Natural killer cell treated with Interleukin-12 subunit alpha and Interleukin-12 subunit beta and Interleukin-15 and Interleukin-18, amount 100 ng/mL, for 72 hours (primary cell): ENCODE data around the gene PABPN1. TPM values are rescaled to one million over a fixed set of nuclear protein-coding genes. Genes with fewer than 3 reads are reported as not detected.
"Not testable (repeated sequence)": the region's sequence is repeated elsewhere in the genome, so short reads cannot be mapped to it uniquely, and the experiment has no call there.

ENCODE experiments used
- ATAC-seq, 2 donors: fragments of 150-1000 bp; cut with Tn5 transposase in 1 of 2; sonication (Bioruptor Pico), chemical (Tn5 transposase) in 1 of 2; 2 replicates each; pipeline ENCODE4 v1.10.0; 2021
- DNase-seq: peaks from one replicate; pipeline ENCODE4 v3.0.0; 2022; ENCODE audit warnings: low spot score
- H3K27ac Mint-ChIP-seq, 2 donors: 1 replicate in 1 of 2; 2 replicates in 1 of 2; pipeline ENCODE4 v1.8.0; 2022; ENCODE audit warnings: mixed read lengths in 2 of 2, mild to moderate bottlenecking in 1 of 2, moderate library complexity in 1 of 2
- H3K27me3 Mint-ChIP-seq, 2 donors: 1 replicate in 1 of 2; 2 replicates in 1 of 2; pipeline ENCODE4 v1.8.0; 2022; ENCODE audit warnings: mixed read lengths in 2 of 2
- H3K36me3 Mint-ChIP-seq: one replicate; pipeline ENCODE4 v1.8.0; 2022; ENCODE audit warnings: mixed read lengths
- H3K4me1 Mint-ChIP-seq, 2 donors: 1 replicate in 1 of 2; 2 replicates in 1 of 2; pipeline ENCODE4 v1.8.0; 2022; ENCODE audit warnings: low read depth in 2 of 2, mixed read lengths in 2 of 2, mild to moderate bottlenecking in 1 of 2
- H3K4me3 Mint-ChIP-seq: one replicate; pipeline ENCODE4 v1.8.0; 2022; ENCODE audit warnings: mixed read lengths
- H3K9me3 Mint-ChIP-seq: 2 replicates; pipeline ENCODE4 v1.8.0; 2022; ENCODE audit warnings: mixed read lengths
- total RNA-seq, 2 donors: library from RNA; stranded (reverse); gene quantifications; one replicate each; pipeline ENCODE4 v1.2.3, GENCODE V29; 2022

PABPN1 gene, protein sequence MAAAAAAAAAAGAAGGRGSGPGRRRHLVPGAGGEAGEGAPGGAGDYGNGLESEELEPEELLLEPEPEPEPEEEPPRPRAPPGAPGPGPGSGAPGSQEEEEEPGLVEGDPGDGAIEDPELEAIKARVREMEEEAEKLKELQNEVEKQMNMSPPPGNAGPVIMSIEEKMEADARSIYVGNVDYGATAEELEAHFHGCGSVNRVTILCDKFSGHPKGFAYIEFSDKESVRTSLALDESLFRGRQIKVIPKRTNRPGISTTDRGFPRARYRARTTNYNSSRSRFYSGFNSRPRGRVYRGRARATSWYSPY
- 100 to 1,000 TPM; 182 to 274 TPM for total RNA-seq

DNA sequence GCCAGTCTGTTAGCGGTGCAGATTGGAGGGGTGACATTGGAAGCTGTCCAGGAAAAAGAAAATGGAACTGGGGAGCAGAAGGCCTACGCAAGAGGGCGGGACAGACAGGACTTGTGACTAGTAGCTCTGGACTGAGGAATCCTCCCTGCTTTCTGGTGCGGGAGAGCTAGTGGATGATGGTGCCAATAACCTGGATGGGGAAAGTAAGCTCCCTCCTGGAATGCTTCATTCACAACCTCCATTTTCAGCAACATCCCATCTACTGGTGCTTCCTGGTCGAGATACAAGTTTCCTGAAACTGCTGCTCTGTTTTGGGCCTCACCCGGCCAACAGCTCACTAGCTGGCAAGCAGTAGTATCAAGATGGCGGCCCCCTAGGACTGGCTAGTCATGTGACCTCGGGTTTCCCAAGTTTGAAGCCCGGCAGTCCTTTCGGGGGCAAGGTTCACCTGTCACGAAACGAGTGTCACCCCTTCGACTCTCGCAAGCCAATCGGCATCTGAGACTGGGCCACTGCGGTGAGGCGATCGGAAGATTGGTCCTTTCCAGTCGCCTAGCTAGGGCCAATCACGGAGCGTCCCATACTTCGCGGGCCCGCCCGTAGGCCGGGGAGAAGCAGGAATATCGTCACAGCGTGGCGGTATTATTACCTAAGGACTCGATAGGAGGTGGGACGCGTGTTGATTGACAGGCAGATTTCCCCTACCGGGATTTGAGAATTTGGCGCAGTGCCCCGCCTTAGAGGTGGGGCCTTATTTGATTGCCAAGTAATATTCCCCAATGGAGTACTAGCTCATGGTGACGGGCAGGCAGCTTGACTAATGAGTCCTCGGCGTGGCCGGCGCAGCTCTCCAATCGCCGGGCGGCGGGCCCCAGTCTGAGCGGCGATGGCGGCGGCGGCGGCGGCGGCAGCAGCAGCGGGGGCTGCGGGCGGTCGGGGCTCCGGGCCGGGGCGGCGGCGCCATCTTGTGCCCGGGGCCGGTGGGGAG lies at the start of gene PABPN1:
PABPN1 (plus strand) TSS at position 874 of the 988 bp plus-strand sequence; CDS start at position 887, 13 bp downstream.
- Mint-ChIP-seq H3K36me3 (peaks cover 25% of the 10 kb centered on the region), H3K4me1 (peaks cover 27 to 29% of the 10 kb centered on the region in 2 donors), H3K9me3 (no peaks in the 10 kb centered on the region), H3K27me3 (no peaks in the 10 kb centered on the region), H3K4me3 (peak within 1 kb of the TSS; percentile 96), H3K27ac (peak within 1 kb of the TSS; percentile 96)
- DNase-seq = peak; percentile 99
- ATAC-seq = peak; percentile 95

DNA sequence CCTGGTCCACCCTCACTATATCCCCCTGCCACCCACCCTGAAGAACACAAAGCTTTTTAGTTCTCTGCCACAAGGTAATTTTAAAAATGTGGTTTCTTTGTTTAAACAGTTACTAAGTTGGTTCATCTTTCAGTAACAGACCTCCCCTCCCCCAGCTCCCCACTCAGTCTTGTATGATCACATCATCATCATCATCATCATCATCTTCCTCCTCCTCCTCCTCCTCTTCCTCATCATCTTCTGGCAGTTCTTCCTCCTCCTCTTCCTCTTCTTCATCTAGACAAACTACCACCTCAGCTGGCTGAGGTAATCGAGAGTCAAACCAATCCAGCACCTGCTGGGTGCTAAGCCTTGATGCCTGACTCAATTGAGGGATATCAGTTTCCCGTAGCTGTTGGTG lies 45.8 kb upstream of the PABPN1 start:
- no peaks in the 10 kb centered on the region for H3K27me3 Mint-ChIP-seq
- peaks cover 4 to 10% of the 10 kb centered on the region in 2 donors for H3K4me1 Mint-ChIP-seq
- no peaks in the 10 kb centered on the region for H3K9me3 Mint-ChIP-seq
- H3K36me3 Mint-ChIP-seq = no peaks in the 10 kb centered on the region
- no peak overlapping the region for H3K27ac Mint-ChIP-seq
- no peak for DNase-seq
- no peak for ATAC-seq
- H3K4me3 Mint-ChIP-seq = no peak overlapping the region

DNA sequence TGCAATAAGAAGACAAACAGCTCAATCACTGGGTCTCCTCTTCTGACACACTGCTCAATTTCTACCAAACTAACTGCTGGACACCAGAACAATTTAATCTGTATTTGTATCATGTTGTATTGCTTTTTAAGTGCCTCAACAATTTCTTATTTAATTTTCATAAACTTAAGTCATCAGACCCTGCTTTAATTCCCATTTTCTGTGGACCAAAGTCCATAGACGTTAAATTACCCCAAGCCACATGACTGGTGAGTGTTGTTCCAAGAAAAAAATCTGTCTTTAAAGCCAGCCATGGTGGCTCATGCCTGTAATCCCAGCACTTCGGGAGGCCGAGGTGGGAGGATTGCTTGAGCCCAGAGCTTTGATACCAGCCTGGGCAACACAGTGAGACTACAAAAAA lies 44.1 kb upstream of the PABPN1 start:
- H3K4me3 Mint-ChIP-seq = no peak overlapping the region
- no peaks in the 10 kb centered on the region for H3K27me3 Mint-ChIP-seq
- H3K27ac Mint-ChIP-seq = no peak overlapping the region
- peaks cover 4 to 10% of the 10 kb centered on the region in 2 donors for H3K4me1 Mint-ChIP-seq
- no peak for ATAC-seq
- no peak for DNase-seq
- H3K9me3 Mint-ChIP-seq = no peaks in the 10 kb centered on the region
- no peaks in the 10 kb centered on the region for H3K36me3 Mint-ChIP-seq

DNA sequence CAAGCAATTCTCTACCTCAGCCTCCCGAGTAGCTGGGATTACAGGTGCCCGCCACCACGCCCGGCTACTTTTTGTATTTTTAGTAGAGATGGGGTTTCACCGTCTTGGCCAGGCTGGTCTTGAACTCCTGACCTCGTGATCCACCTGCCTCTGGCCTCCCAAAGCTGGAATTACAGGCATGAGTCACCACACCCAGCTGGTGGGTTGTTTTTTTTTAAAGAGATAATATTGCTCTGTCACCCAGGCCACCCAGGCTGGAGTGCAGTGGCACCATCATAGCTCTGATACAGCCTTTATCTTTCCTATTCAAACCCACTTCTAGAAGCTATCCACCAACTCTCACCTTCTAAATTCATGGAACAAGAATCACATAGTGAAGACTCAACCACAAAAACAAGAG lies 43.3 kb upstream of the PABPN1 start:
- H3K4me1 Mint-ChIP-seq, DNase-seq, H3K36me3 Mint-ChIP-seq, H3K27ac Mint-ChIP-seq, H3K9me3 Mint-ChIP-seq, H3K27me3 Mint-ChIP-seq, ATAC-seq, H3K4me3 Mint-ChIP-seq: not testable (repeated sequence)

DNA sequence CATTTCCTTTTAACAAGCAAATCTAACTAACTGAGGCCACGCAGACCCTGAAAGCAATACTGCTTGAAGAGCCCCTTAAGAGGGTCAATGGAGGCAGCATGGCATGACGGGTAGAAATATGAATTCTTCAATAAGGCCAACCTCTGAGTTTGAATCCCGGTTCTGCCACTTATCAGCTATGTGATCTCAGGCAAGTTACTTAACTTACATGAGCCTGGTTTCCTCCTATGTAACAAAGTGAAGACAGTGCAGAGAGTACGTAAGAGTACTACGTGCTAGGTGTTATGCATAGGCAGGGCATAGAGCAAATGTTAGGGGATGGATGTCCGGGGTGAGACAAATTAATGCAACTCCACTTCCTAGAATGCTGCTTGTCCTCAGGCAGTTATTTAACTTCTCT lies 40.0 kb upstream of the PABPN1 start:
- Mint-ChIP-seq H3K36me3 (no peaks in the 10 kb centered on the region), H3K27ac (no peak overlapping the region), H3K4me3 (no peak overlapping the region), H3K4me1 (peaks cover 16 to 17% of the 10 kb centered on the region in 2 donors), H3K9me3 (no peaks in the 10 kb centered on the region), H3K27me3 (no peaks in the 10 kb centered on the region)
- DNase-seq = no peak
- ATAC-seq = no peak

DNA sequence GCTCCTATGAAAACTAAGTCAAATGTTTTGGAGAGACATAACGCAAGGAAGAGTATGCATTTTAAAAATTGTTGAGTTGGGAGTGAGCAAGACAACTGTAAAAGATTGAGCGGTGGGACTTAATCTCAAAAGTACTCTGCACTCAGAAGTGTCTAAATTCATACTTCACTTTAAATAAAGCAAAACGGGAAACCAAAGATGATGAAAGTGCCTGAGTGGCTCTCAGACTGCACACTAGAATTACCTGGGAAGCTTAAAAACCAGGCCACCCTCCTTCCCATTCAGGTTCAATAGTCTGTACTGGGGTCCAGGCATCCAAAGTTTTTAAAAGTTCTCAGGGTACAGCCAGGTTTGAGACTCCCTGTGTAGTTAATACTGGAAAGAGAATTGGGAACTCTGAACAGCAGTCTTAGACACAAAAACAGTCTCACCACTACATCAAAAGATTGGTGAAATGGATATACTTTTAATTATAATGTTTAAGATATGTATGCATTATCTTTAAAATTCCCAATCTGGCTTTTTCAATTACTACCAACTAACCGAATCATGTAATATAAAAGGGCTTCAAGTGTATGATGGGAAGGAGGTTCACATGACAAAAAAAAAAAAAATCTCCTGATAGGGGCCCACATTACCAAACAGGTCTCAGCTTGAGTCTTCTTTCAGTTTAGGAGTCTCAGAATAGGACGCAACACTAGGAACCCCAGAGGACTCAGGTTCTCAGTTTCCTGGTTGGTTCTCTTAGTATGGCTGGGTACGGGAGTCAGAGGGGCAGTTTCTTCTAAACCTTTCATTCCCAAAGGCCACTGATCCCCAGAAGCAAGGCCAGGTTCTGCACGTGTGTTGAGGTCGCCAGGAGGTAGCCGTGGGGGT lies 36.4 kb upstream of the PABPN1 start:
- H3K4me1 Mint-ChIP-seq = peaks cover 20 to 23% of the 10 kb centered on the region in 2 donors
- no peaks in the 10 kb centered on the region for H3K9me3 Mint-ChIP-seq
- no peaks in the 10 kb centered on the region for H3K36me3 Mint-ChIP-seq
- peak overlapping the region; percentile 99 for H3K4me3 Mint-ChIP-seq
- ATAC-seq (no peak), DNase-seq (no peak)
- H3K27me3 Mint-ChIP-seq = no peaks in the 10 kb centered on the region
- H3K27ac Mint-ChIP-seq = peak overlapping the region; percentile 85 to 95

DNA sequence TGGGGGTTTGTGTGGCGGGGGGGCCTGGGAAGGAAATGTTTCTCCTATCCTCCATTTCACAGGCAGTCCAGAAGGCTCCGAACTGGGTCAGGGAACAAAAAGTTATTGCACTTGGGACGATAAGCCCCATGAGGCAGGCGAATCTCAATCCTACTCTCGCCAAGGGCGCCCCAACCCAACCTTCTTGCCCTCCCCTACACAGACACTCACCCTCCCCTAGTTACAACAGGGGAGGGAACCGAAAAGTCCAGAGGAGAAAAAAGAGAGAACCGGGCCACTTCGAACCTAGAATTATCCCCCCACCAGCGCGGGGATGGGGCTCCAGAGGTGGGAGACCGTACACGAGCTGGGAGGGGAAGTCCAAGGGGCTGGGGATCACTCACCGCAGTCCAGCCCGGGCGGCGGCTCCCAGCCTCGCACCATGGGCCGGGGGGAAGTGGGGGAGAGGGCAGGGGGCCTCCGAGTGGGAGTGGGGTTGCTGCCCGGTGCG lies 35.7 kb upstream of the PABPN1 start:
- Mint-ChIP-seq H3K9me3 (no peaks in the 10 kb centered on the region), H3K27ac (peak overlapping the region; percentile 85 to 95)
- no peak for DNase-seq

DNA sequence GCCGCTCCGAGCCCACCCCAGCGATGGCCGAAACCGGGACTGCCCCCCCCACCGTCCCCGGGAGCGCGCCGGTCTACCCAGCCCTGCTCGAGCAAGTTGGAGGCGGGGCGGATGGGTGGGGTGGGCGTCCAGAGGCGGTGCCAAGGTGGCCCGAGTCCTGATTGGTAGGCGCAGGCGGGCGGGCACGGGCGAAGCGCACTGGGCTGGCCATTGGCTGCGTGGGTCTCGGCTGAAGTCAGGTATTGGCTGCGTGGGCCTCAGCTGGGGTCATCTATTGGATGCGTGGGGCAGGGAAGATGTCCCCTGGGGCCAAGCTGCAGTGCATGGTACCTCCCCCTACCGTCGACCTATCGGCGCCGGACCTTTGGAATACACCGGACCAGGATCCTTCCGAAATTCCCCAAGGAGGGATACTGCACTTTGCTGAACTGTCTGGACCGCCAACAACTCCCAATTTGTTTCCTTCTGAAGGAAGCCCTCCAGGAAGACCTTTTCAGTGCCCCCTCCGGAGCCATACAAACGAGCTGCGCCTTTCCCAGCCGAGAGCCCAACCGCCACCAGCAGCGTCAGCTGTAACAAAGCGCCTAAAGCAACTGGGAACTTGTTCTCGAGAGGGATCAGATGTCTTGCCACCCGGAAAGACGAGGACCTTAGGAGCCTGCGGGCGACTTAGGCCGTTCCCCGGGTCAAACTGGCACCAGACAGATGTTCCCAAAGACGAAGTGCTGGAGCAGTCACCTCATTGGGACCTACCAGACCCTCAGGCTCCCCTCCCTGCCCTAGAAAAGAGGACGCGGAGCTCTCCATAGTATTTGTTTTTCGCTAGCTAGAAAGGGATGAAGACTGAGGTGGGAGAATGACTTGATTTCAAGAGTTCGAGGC lies 35.0 kb upstream of the PABPN1 start, which contains the start of gene HOMEZ:
HOMEZ (minus strand) TSS at position 113 of the 882 bp plus-strand sequence. CDS start 180 bp downstream, outside the sequence.
- no peaks in the 10 kb centered on the region for H3K36me3 Mint-ChIP-seq
- H3K4me1 Mint-ChIP-seq = peaks cover 20 to 23% of the 10 kb centered on the region in 2 donors
- H3K27me3 Mint-ChIP-seq = no peaks in the 10 kb centered on the region
- H3K4me3 Mint-ChIP-seq = peak within 1 kb of the TSS; percentile 99
- H3K9me3 Mint-ChIP-seq = no peaks in the 10 kb centered on the region
- ATAC-seq (peak; percentile 99), DNase-seq (peak; percentile 99)
- peak within 1 kb of the TSS; percentile 85 to 95 for H3K27ac Mint-ChIP-seq

More for the DNA sequence above, 35.7 kb upstream of the PABPN1 start:
- Mint-ChIP-seq H3K4me1 (peaks cover 20 to 23% of the 10 kb centered on the region in 2 donors), H3K36me3 (no peaks in the 10 kb centered on the region), H3K27me3 (no peaks in the 10 kb centered on the region), H3K4me3 (peak overlapping the region; percentile 99)
- peak in 1 of 2 donors; percentile 5 for ATAC-seq

DNA sequence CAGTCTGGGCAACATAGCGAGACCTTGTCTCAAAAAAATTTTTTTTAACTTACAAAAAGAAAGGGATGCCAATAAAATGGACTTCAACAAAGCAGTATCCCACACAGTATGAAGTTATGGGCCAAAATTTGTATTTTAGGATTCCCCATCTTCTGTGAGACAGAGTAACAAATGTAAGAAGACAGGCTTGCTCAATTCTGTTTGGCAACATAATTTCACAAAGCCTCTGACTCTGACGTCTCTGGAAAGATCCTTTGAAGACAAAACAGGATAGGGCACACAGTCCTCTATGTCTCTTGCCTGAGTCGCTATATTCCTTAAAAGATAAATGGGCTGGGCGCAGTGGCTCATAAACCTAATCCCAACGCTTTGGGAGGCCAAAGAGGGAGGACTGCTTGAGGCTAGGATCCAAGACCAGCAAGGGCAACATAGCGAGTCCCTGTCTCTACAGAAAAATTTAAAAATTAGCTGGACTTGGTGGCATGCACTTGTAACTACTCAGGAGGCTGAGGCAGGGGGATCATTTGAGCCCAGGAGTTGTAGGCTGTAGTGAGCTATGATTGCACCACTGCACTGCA lies 34.3 kb upstream of the PABPN1 start:
- no peaks in the 10 kb centered on the region for H3K36me3 Mint-ChIP-seq
- DNase-seq = no peak
- peak overlapping the region; percentile 85 to 95 for H3K27ac Mint-ChIP-seq
- peaks cover 20 to 23% of the 10 kb centered on the region in 2 donors for H3K4me1 Mint-ChIP-seq
- no peaks in the 10 kb centered on the region for H3K9me3 Mint-ChIP-seq
- no peak for ATAC-seq
- peak overlapping the region; percentile 99 for H3K4me3 Mint-ChIP-seq
- peaks cover 0 to 4% of the 10 kb centered on the region in 2 donors for H3K27me3 Mint-ChIP-seq

DNA sequence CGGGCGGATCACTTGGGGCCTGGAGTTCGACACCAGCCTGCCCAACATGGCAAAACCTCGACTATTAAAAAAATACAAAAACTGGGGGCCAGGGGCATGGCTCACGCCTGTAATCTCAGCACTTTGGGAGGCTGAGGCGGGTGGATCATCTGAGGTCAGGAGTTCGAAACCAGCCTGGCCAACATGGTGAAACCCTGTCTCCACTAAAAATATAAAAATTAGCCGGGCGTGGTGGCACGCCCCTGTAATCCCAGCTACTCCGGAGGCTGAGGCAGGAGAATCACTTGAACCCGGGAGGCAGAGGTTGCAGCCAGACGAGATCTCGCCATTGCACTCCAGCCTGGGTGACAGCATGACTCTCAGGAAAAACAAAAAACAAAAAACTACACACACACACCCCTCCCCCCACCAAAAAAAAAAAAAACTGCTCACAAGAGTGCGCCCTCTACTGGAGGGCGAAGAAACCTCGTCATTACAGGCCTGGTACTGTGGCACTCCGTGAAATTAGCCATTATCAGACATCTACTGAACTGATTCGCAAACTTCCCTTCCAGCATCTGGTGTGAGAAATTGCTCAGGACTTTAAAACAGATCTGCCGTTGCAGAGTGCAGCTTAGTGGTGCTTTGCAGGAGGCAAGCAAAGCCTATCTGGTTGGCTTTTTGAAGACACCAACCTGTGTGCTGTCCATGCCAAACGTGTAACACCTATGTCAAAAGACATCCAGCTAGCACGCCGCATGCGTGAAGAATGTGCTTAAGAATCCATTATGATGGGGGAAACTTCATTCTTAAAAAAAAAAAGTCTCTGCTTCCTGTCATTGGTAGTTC lies 26.3 kb upstream of the PABPN1 start:
- Mint-ChIP-seq H3K27ac (peak overlapping the region in 1 of 2 donors; percentile 79), H3K4me3 (no peak overlapping the region), H3K27me3 (peaks cover 0 to 4% of the 10 kb centered on the region in 2 donors), H3K4me1 (peaks cover 5 to 16% of the 10 kb centered on the region in 2 donors), H3K36me3 (no peaks in the 10 kb centered on the region), H3K9me3 (no peaks in the 10 kb centered on the region)
- ATAC-seq (peak; percentile 80 to 83), DNase-seq (no peak)

DNA sequence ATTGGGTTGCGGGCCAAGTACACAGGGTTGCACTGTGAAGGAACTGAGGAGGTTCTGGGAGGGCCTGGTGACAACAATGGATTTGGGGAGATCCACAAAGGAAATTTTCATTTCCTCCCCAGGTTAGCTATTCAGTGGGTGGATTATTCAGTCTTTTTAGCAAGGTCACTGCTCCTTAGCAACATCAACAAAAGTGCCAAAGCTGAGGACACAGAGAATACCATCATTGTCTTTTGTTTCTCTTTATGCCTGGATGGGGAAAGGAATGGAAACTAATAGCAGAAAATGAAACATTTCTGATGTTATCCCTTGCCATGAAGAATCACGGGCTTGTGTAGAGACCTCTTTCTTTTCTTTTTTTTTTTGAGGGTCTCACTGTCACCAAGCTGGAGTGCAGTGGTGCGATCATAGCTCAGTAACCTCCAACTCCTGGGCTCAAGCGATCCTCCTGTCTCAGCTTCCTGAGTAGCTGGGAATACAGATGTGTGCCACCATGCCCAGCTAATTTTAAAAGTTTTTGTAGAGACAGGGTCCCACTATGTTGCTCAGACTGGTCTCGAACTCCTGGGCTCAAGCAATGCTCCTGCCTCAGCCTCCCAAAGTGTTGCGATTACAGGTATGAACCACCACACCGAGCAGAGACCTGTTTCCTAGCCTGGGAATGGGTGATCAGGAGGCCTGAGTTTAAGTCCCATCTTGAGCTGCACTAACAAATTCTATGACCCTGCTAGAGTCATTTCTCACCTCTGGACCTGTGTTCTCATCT lies 25.1 kb upstream of the PABPN1 start:
- Mint-ChIP-seq H3K4me1 (peaks cover 9 to 19% of the 10 kb centered on the region in 2 donors), H3K27me3 (peaks cover 0 to 4% of the 10 kb centered on the region in 2 donors), H3K4me3 (no peak overlapping the region), H3K36me3 (no peaks in the 10 kb centered on the region), H3K9me3 (no peaks in the 10 kb centered on the region), H3K27ac (peak overlapping the region in 1 of 2 donors; percentile 79)
- ATAC-seq (no peak), DNase-seq (no peak)
